SK-N-SH treated with all-trans-retinoic acid at 6 μM for 48 hours (cell line): ENCODE data around the gene ST3GAL6.

Experiments used
- ATAC-seq: fragments of 200-7000 bp; cut with Tn5 transposase; 3 replicates; pipeline ENCODE4 v1.9.1; 2020; ENCODE audit warnings: mild to moderate bottlenecking, moderate library complexity
- ARNTL ChIP-seq: fragments of 450-650 bp; formaldehyde crosslinking; IDR thresholded peaks from 2 replicates; pipeline ENCODE4 v1.5.0; 2020; ENCODE audit warnings: low read depth, mild to moderate bottlenecking, moderate library complexity, borderline replicate concordance
- BACH2 ChIP-seq: fragments of 250-450 bp; sonication (Bioruptor Pico); IDR thresholded peaks from 2 replicates; pipeline ENCODE4 v1.9.0; 2021; ENCODE audit warnings: mild to moderate bottlenecking, borderline replicate concordance
- CSDC2 ChIP-seq: fragments of 250-450 bp; sonication (Bioruptor Pico); IDR thresholded peaks from 2 replicates; pipeline ENCODE4 v1.5.0; 2020; ENCODE audit warnings: mild to moderate bottlenecking, moderate library complexity
- CSRNP3 ChIP-seq: fragments of 250-450 bp; sonication (Bioruptor Pico); IDR thresholded peaks from 2 replicates; pipeline ENCODE4 v1.5.1; 2021; ENCODE audit warnings: mild to moderate bottlenecking, moderate library complexity
- ESRRG ChIP-seq: fragments of 250-450 bp; sonication (Bioruptor Pico); IDR thresholded peaks from 2 replicates; pipeline ENCODE4 v1.6.1; 2021; ENCODE audit warnings: mild to moderate bottlenecking
- GLIS3 ChIP-seq: fragments of 250-450 bp; sonication (Bioruptor Pico); IDR thresholded peaks from 2 replicates; pipeline ENCODE4 v1.5.0; 2020; ENCODE audit warnings: mild to moderate bottlenecking, moderate library complexity
- ISL1 ChIP-seq: fragments of 250-450 bp; sonication (Bioruptor Pico); IDR thresholded peaks from 2 replicates; pipeline ENCODE4 v2.1.2; 2022; ENCODE audit warnings: mild to moderate bottlenecking, moderate library complexity
- POU6F1 ChIP-seq: fragments of 250-450 bp; sonication (Bioruptor Pico); IDR thresholded peaks from 2 replicates; pipeline ENCODE4 v1.8.0; 2021; ENCODE audit warnings: low read depth, mild to moderate bottlenecking, moderate library complexity, borderline replicate concordance
- RARB ChIP-seq: fragments of 250-450 bp; sonication (Bioruptor Pico); IDR thresholded peaks from 2 replicates; pipeline ENCODE4 v1.8.0; 2021; ENCODE audit warnings: mild to moderate bottlenecking, moderate library complexity
- TCF4 ChIP-seq: fragments of 250-450 bp; sonication (Bioruptor Pico); IDR thresholded peaks from 2 replicates; pipeline ENCODE4 v1.8.0; 2021; ENCODE audit warnings: mild to moderate bottlenecking, moderate library complexity, borderline replicate concordance
- TOX ChIP-seq: fragments of 250-450 bp; sonication (Bioruptor Pico); IDR thresholded peaks from 2 replicates; pipeline ENCODE4 v1.8.0; 2021; ENCODE audit warnings: mild to moderate bottlenecking, moderate library complexity, borderline replicate concordance
- TSHZ2 ChIP-seq: fragments of 250-450 bp; sonication (Bioruptor Pico); IDR thresholded peaks from 2 replicates; pipeline ENCODE4 v1.5.0; 2020; ENCODE audit warnings: mild to moderate bottlenecking, moderate library complexity
- ZC3H10 ChIP-seq: fragments of 250-450 bp; sonication (Bioruptor Pico); IDR thresholded peaks from 2 replicates; pipeline ENCODE4 v1.5.1; 2021; ENCODE audit warnings: mild to moderate bottlenecking, moderate library complexity
- ZFP3 ChIP-seq: fragments of 250-450 bp; sonication (Bioruptor Pico); IDR thresholded peaks from 2 replicates; pipeline ENCODE4 v1.5.0; 2020; ENCODE audit warnings: mild to moderate bottlenecking, moderate library complexity
- ZNF70 ChIP-seq: fragments of 450-650 bp; formaldehyde crosslinking; IDR thresholded peaks from 2 replicates; pipeline ENCODE4 v1.5.0; 2020; ENCODE audit warnings: mild to moderate bottlenecking, moderate library complexity
- TF ChIP-seq, protein P1 (sequence below): fragments of 250-450 bp; sonication (Bioruptor Pico); IDR thresholded peaks from 2 replicates; pipeline ENCODE4 v1.5.1; 2020; ENCODE audit warnings: low read depth, mild to moderate bottlenecking, moderate library complexity

The ST3GAL6 gene

DNA sequence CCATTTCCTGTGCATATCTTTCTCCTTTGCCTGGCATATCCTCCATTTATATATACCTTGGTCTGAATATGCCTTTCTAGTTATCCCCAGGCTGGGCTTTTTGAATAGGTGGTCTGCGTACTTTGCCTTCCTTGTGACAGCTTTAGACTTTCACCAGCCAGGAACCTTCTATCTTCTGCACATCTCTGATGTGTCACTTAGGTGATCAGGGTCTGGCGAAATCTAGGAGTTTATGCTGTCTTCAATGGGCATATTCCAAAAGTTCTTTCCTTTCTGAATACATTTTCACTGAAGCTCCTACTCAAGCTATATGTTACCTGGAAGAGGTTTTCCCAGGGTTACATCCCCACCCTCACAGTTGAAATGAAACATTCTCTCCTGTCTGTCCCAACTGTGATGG lies 27.8 kb upstream of the ST3GAL6 start:
- no peak for ATAC-seq
- TF ChIP-seq ZNF70 (no peak), TSHZ2 (no peak), POU6F1 (CRISPR knock-in tag) (no peak), GLIS3 (CRISPR knock-in tag) (0 out of 2 replicates have a peak, but pooled peaks have one; percentile 2)

DNA sequence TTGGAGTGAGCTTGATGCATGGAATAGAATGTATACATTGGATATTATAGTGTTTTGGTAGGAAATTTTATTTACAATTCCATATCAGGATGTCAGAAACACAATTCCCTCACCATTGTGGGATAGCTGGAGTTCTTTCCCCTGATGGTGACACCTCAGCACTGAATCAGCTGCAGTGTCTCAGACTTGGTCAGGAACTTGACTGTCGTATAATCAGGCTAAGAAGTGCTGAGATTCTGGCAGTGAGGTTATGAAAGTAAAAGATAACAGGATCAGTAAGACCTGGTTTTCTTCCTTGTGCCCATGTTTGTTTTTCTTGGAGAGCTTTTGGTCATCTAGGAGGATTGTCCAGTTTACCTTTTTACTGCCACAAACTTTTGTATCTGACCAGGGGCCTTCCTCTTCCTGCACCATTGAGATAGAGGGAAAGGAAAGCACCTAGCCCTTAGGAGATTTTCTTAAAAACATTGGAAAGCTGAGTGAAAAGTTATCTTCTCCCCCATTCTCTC lies 27.3 kb upstream of the ST3GAL6 start:
- TF ChIP-seq BACH2 (CRISPR knock-in tag) = no peak
- TF ChIP-seq ZC3H10 = no peak
- no peak for TF ChIP-seq TOX
- TF ChIP-seq CSRNP3 = no peak
- TF ChIP-seq CSDC2 (CRISPR knock-in tag) = no peak
- TF ChIP-seq RARB (CRISPR knock-in tag) = no peak
- no peak for TF ChIP-seq ZNF70
- TF ChIP-seq ISL1 = no peak
- ATAC-seq = no peak

GRCh38 chr3:98737301-98737700 lies 25.8 kb upstream of the ST3GAL6 start:
- no peak for ATAC-seq
- no peak for TF ChIP-seq ARNTL (CRISPR knock-in tag)
- no peak for TF ChIP-seq GLIS3 (CRISPR knock-in tag)
- no peak for TF ChIP-seq ZFP3
- no peak for TF ChIP-seq TCF4 (CRISPR knock-in tag)
- TF ChIP-seq, protein P1, sequence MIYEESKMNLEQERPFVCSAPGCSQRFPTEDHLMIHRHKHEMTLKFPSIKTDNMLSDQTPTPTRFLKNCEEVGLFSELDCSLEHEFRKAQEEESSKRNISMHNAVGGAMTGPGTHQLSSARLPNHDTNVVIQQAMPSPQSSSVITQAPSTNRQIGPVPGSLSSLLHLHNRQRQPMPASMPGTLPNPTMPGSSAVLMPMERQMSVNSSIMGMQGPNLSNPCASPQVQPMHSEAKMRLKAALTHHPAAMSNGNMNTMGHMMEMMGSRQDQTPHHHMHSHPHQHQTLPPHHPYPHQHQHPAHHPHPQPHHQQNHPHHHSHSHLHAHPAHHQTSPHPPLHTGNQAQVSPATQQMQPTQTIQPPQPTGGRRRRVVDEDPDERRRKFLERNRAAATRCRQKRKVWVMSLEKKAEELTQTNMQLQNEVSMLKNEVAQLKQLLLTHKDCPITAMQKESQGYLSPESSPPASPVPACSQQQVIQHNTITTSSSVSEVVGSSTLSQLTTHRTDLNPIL (CRISPR knock-in tag) = no peak
- TF ChIP-seq POU6F1 (CRISPR knock-in tag) = no peak
- no peak for TF ChIP-seq RARB (CRISPR knock-in tag)
- no peak for TF ChIP-seq CSRNP3

GRCh38 chr3:98739266-98739665 lies 23.9 kb upstream of the ST3GAL6 start:
- ATAC-seq = no peak
- no peak for TF ChIP-seq CSRNP3
- TF ChIP-seq ESRRG (CRISPR knock-in tag) = no peak
- no peak for TF ChIP-seq TOX
- no peak for TF ChIP-seq CSDC2 (CRISPR knock-in tag)
- no peak for TF ChIP-seq TCF4 (CRISPR knock-in tag)
- no peak for TF ChIP-seq BACH2 (CRISPR knock-in tag)
